Cardiac fibroblast (primary cell): ENCODE data around the gene STARD10.

Source experiments
- DNase-seq, 2 donors: peaks; one replicate each; pipeline versions ENCODE4 v3.0.0 to v3.0.0-alpha.2; 2010; ENCODE audit warnings: low read depth in 2 of 2
- H3K4me3 ChIP-seq, 2 donors: replicated peaks in 1 of 2; 1 replicate in 1 of 2; 2 replicates in 1 of 2; pipeline ENCODE4 v1.5.1; 2011; ENCODE audit warnings: low read depth in 2 of 2, low read length in 2 of 2, mild to moderate bottlenecking in 2 of 2, moderate library complexity in 1 of 2
- TF ChIP-seq, protein P1 (sequence below): IDR thresholded peaks from one replicate; pipeline ENCODE4 v1.5.1; 2011; ENCODE audit warnings: low read depth, mild to moderate bottlenecking, low read length, inconsistent platforms

STARD10 gene

DNA sequence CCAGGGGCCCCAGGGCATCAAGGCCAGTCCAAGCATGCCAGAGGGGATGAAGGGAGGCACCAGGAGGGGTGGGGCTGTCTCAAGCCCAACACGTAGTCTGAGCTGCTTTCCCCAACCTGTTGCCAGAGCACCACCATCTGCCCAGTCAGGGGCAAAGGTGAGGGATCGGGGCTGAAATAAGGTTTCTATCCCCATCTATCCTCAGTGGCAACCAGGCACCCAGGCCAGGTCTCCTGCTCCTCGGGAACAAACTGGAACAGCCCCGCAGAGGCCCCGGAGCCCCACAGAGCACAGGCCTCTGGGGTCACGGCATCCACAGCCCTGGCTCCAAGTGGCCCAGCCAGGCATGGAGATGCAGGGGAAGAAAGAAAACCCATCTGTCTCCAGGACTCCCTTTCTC is 19.3 kb downstream of the STARD10 start:
- no peak overlapping the region for H3K4me3 ChIP-seq
- no peak for DNase-seq
- TF ChIP-seq, protein P1, sequence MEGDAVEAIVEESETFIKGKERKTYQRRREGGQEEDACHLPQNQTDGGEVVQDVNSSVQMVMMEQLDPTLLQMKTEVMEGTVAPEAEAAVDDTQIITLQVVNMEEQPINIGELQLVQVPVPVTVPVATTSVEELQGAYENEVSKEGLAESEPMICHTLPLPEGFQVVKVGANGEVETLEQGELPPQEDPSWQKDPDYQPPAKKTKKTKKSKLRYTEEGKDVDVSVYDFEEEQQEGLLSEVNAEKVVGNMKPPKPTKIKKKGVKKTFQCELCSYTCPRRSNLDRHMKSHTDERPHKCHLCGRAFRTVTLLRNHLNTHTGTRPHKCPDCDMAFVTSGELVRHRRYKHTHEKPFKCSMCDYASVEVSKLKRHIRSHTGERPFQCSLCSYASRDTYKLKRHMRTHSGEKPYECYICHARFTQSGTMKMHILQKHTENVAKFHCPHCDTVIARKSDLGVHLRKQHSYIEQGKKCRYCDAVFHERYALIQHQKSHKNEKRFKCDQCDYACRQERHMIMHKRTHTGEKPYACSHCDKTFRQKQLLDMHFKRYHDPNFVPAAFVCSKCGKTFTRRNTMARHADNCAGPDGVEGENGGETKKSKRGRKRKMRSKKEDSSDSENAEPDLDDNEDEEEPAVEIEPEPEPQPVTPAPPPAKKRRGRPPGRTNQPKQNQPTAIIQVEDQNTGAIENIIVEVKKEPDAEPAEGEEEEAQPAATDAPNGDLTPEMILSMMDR = no peak

DNA sequence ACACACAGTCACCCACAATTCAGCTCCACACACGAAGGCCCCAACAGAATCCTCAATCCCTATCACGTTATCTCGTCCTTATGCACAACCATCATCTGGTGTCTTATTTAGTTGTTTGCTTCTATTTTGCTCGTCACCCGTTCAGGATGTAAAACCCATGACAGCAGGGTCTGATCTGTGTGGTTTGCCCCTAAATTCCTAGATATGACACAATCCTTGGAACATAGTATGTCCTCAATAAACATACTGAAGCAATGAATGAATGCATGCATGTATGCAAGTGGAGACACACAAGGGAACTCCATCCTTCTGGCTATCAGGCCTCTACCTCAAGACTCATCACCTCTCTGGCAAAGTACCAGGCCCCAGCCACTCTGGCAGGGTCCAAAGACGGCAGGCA is 20.2 kb downstream of the STARD10 start:
- no peak overlapping the region for H3K4me3 ChIP-seq
- TF ChIP-seq, protein P1 = no peak
- DNase-seq = peak in 1 of 2 donors; percentile 18

DNA sequence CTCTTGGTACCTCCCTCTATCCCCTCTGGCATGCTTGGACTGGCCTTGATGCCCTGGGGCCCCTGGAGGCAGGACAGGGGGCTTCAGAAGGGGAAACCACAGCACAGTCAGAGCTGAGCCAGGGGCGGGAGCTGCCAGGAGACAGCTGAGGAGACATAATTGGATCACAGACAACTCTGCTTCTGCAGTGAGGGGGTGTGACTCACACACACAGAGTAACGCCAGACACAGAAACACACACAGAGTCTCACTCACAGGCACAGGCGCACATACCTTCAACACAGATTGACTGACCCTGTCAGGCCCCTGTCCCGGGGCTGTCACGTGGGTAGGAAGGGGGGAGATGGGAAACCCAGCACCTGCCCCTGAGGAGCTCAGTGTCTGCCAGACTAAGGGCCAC is 20.6 kb downstream of the STARD10 start:
- DNase-seq = peak; percentile 84 to 86

DNA sequence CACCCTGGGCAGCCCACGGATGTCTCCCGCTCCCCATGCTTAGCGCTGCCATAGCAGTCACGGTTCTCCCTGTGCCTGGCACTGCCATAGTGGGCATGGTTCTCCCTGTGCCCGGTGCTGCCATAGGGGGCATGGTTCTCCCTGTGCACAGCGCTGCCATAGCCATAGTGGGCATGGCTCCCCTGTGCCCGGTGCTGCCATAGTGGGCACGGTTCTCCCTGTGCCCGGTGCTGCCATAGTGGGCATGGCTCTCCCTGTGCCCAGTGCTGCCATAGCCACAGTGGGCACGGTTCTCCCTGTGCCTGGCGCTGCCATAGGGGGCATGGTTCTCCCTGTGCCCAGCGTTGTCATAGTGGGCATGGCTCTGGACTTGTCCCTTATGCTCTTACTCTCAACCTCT is 21.8 kb downstream of the STARD10 start:
- no peak for DNase-seq
- no peak overlapping the region for H3K4me3 ChIP-seq
- TF ChIP-seq, protein P1 = no peak

More for the DNA sequence above, 20.6 kb downstream of the STARD10 start:
- no peak overlapping the region for H3K4me3 ChIP-seq
- TF ChIP-seq, protein P1 = no peak

DNA sequence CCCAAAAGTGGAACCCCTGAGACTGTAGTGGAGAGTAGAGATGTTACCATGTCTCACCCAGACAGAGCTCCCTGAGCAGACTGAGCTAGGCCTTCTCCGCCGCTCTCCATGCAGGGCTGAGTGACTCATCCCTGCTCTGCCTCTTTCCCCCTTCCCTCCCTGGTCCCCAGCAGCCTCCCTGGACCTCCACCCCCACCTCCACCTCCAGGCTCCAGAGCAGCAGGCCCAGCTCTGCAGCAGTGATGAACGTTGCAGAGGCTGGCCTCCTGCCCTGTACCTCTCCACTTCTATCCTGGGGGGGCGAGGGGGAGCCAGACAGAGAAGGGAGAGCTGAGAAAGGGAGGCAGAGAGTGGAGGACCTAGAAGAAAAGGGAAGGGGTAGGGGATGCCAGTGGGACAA is 22.3 kb downstream of the STARD10 start:
- peak; percentile 48 to 52 for DNase-seq
- no peak overlapping the region for H3K4me3 ChIP-seq
- TF ChIP-seq, protein P1 = no peak

DNA sequence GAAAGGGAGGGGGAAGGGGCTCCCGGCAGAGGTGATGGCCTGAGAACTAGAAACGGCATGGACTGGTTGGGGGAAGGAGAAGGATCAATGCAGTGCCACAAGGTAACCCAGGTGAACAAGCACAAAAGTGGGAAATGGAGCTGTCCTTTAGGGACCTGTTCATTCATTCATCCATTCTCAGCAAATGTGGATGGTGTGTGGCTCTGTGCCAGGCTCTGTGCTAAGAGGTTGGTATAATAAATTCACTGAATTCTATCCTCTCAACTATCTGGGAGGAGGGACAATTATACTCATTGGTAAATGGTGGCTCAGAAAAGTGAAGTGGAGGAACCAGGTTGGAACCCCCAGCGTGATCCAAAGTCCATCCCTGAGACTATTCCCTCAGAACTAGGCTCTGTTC is 23.0 kb downstream of the STARD10 start:
- TF ChIP-seq, protein P1 = no peak
- no peak overlapping the region for H3K4me3 ChIP-seq
- no peak for DNase-seq

DNA sequence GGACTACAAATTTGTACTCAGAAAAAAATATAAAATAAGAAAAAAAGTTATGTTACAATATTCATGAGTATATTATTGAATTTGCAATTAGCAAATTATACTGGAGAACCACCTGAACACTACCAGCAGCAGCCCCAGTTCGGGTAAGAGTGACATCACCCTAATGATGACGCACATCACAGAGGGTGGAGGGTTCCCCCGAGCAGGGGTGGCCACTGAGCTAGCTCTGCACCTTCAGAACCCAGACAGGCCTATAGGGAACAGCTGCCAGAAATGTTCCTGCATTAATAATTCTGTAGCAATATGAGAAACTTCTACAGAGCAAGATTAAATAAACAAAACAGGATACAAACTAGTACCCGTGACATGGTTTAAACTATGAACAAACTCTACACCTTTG is 24.2 kb downstream of the STARD10 start:
- no peak for DNase-seq
- no peak overlapping the region for H3K4me3 ChIP-seq
- TF ChIP-seq, protein P1 = no peak
